ENCODE measurements around the gene ROR2. TPM values are rescaled to one million over a fixed set of nuclear protein-coding genes. Genes with fewer than 3 reads are reported as not detected.
A peak's percentile ranks its signal among the peaks of the same experiment; 100 is the strongest.

ROR2 gene
- total and polyA plus RNA-seq, 5 donors, result 20.1 to 38.9 (median 35.3) TPM

- no peaks in the 10 kb centered on the region for H3K9me3 ChIP-seq (ENCODE audit: control insufficient read depth, low read length)
- intact Hi-C loops (cut with DNase I), result no loop called here
- ATAC-seq (no peak), DNase-seq (no peak)
- WGBS, result 46% methylated on average over 4 of the region's 4 CpGs
- H3K4me3 ChIP-seq (ENCODE audit: low read length), result no peak overlapping the region
- H3K27me3 ChIP-seq (ENCODE audit: control insufficient read depth, insufficient read depth), result no peaks in the 10 kb centered on the region
- H3K4me1 ChIP-seq (ENCODE audit: control insufficient read depth, insufficient read depth, low read length), result no peaks in the 10 kb centered on the region
- no peak overlapping the region for H3K27ac ChIP-seq (ENCODE audit: low read length)
These were observed 22.1 kb upstream of the ROR2 start for GRCh38 chr9:91972076-91972626.

GRCh38 chr9:91967259-91967658, 17.2 kb upstream of the ROR2 start:
- no peaks in the 10 kb centered on the region for H3K27me3 ChIP-seq (ENCODE audit: control insufficient read depth, insufficient read depth)
- DNase-seq (no peak), ATAC-seq (no peak)
- H3K27ac ChIP-seq (ENCODE audit: low read length), result no peak overlapping the region
- intact Hi-C loops (cut with DNase I), result no loop called here
- no peaks in the 10 kb centered on the region for H3K9me3 ChIP-seq (ENCODE audit: control insufficient read depth, low read length)
- WGBS, result 89% methylated on average over 3 of the region's 3 CpGs
- H3K4me3 ChIP-seq (ENCODE audit: low read length), result no peak overlapping the region
- H3K4me1 ChIP-seq (ENCODE audit: control insufficient read depth, insufficient read depth, low read length), result no peaks in the 10 kb centered on the region

- H3K4me1 ChIP-seq (ENCODE audit: control insufficient read depth, insufficient read depth, low read length), result no peaks in the 10 kb centered on the region
- H3K27ac ChIP-seq (ENCODE audit: low read length), result no peak overlapping the region
- WGBS, result 86% methylated on average over 2 of the region's 2 CpGs
- DNase-seq (no peak), ATAC-seq (no peak)
- H3K4me3 ChIP-seq (ENCODE audit: low read length), result no peak overlapping the region
- H3K27me3 ChIP-seq (ENCODE audit: control insufficient read depth, insufficient read depth), result no peaks in the 10 kb centered on the region
- intact Hi-C loops (cut with DNase I), result no loop called here
- H3K9me3 ChIP-seq (ENCODE audit: control insufficient read depth, low read length), result no peaks in the 10 kb centered on the region
These were observed 16.5 kb upstream of the ROR2 start for GRCh38 chr9:91966503-91966902.

- intact Hi-C loops (cut with DNase I), result no loop called here
- 63% methylated on average over 2 of the region's 2 CpGs for WGBS
- DNase-seq (no peak), ATAC-seq (no peak)
- H3K4me3 ChIP-seq (ENCODE audit: low read length), result no peak overlapping the region
- no peak overlapping the region for H3K27ac ChIP-seq (ENCODE audit: low read length)
- H3K9me3 ChIP-seq (ENCODE audit: control insufficient read depth, low read length), result peaks cover 2% of the 10 kb centered on the region
- no peaks in the 10 kb centered on the region for H3K27me3 ChIP-seq (ENCODE audit: control insufficient read depth, insufficient read depth)
- H3K4me1 ChIP-seq (ENCODE audit: control insufficient read depth, insufficient read depth, low read length), result no peaks in the 10 kb centered on the region
These were observed 13.7 kb upstream of the ROR2 start for GRCh38 chr9:91963711-91964240.

GRCh38 chr9:91960367-91960766, 10.3 kb upstream of the ROR2 start:
- no peak for ATAC-seq
- intact Hi-C loops (cut with DNase I), result no loop called here
- 75% methylated on average over 1 of the region's 1 CpG for WGBS

GRCh38 chr9:91958174-91958573, 8.1 kb upstream of the ROR2 start:
- H3K9me3 ChIP-seq (ENCODE audit: control insufficient read depth, low read length), result peaks cover 2% of the 10 kb centered on the region
- H3K4me3 ChIP-seq (ENCODE audit: low read length), result no peak overlapping the region
- intact Hi-C loops (cut with DNase I), result loop anchor here in 2 of 4 donors (10.0 kb wide), 1 partner anchor 183 kb away; no protein-coding TSS in a partner anchor
- 57% methylated on average over 5 of the region's 5 CpGs for WGBS
- no peak overlapping the region for H3K27ac ChIP-seq (ENCODE audit: low read length)
- DNase-seq (peak in 1 of 3 donors; percentile 72), ATAC-seq (peak; percentile 75 to 92)
- H3K4me1 ChIP-seq (ENCODE audit: control insufficient read depth, insufficient read depth, low read length), result no peaks in the 10 kb centered on the region
- no peaks in the 10 kb centered on the region for H3K27me3 ChIP-seq (ENCODE audit: control insufficient read depth, insufficient read depth)

More at GRCh38 chr9:91960367-91960766, 10.3 kb upstream of the ROR2 start:
- H3K9me3 ChIP-seq (ENCODE audit: control insufficient read depth, low read length), result peaks cover 2% of the 10 kb centered on the region
- H3K27me3 ChIP-seq (ENCODE audit: control insufficient read depth, insufficient read depth), result no peaks in the 10 kb centered on the region
- no peak overlapping the region for H3K4me3 ChIP-seq (ENCODE audit: low read length)
- no peak for DNase-seq
- no peak overlapping the region for H3K27ac ChIP-seq (ENCODE audit: low read length)
- no peaks in the 10 kb centered on the region for H3K4me1 ChIP-seq (ENCODE audit: control insufficient read depth, insufficient read depth, low read length)

- intact Hi-C loops (cut with DNase I), result loop anchor here in 3 of 4 donors (5.0 to 10.0 kb wide), 2 partner anchors 180 to 183 kb away; no protein-coding TSS in a partner anchor
- Histone ChIP-seq H3K9me3 (ENCODE audit: control insufficient read depth, low read length) (no peaks in the 10 kb centered on the region), H3K27ac (ENCODE audit: low read length) (no peak overlapping the region), H3K4me3 (ENCODE audit: low read length) (no peak overlapping the region), H3K4me1 (ENCODE audit: control insufficient read depth, insufficient read depth, low read length) (no peaks in the 10 kb centered on the region), H3K27me3 (ENCODE audit: control insufficient read depth, insufficient read depth) (no peaks in the 10 kb centered on the region)
- ATAC-seq (no peak), DNase-seq (peak in 1 of 3 donors; percentile 33)
- 20% methylated on average over 6 of the region's 6 CpGs for WGBS
These were observed 4.9 kb upstream of the ROR2 start for GRCh38 chr9:91954841-91955471.

- ATAC-seq (no peak), DNase-seq (no peak)
- intact Hi-C loops (cut with DNase I), result loop anchor here in 3 of 4 donors (5.0 to 10.0 kb wide), 2 partner anchors 179 to 181 kb away; no protein-coding TSS in a partner anchor
- Histone ChIP-seq H3K4me1 (ENCODE audit: control insufficient read depth, insufficient read depth, low read length) (no peaks in the 10 kb centered on the region), H3K27me3 (ENCODE audit: control insufficient read depth, insufficient read depth) (no peaks in the 10 kb centered on the region), H3K9me3 (ENCODE audit: control insufficient read depth, low read length) (no peaks in the 10 kb centered on the region), H3K27ac (ENCODE audit: low read length) (no peak overlapping the region), H3K4me3 (ENCODE audit: low read length) (no peak overlapping the region)
- WGBS, result 75% methylated on average over 6 of the region's 6 CpGs
These were observed 3.7 kb upstream of the ROR2 start for GRCh38 chr9:91953718-91954117.

- H3K4me1 ChIP-seq (ENCODE audit: control insufficient read depth, insufficient read depth, low read length), result no peaks in the 10 kb centered on the region
- WGBS, result 85% methylated on average over 6 of the region's 6 CpGs
- H3K27ac ChIP-seq (ENCODE audit: low read length), result no peak overlapping the region
- intact Hi-C loops (cut with DNase I), result loop anchor here in 3 of 4 donors (5.0 to 10.0 kb wide), 2 partner anchors 177 to 180 kb away; no protein-coding TSS in a partner anchor
- H3K9me3 ChIP-seq (ENCODE audit: control insufficient read depth, low read length), result no peaks in the 10 kb centered on the region
- H3K27me3 ChIP-seq (ENCODE audit: control insufficient read depth, insufficient read depth), result no peaks in the 10 kb centered on the region
- H3K4me3 ChIP-seq (ENCODE audit: low read length), result no peak overlapping the region
- DNase-seq (no peak), ATAC-seq (no peak)
These were observed 2.0 kb upstream of the ROR2 start for GRCh38 chr9:91951944-91952520.

- peak; percentile 6 to 10 for ATAC-seq
- H3K9me3 ChIP-seq (ENCODE audit: control insufficient read depth, low read length), result no peaks in the 10 kb centered on the region
- peaks cover 2% of the 10 kb centered on the region for H3K4me1 ChIP-seq (ENCODE audit: control insufficient read depth, insufficient read depth, low read length)
- DNase-seq, result peak; percentile 24 to 71 (median 64)
- intact Hi-C loops (cut with DNase I), result loop anchor here in 1 of 4 donors (10.0 kb wide), 1 partner anchor 175 kb away; no protein-coding TSS in a partner anchor
- H3K4me3 ChIP-seq (ENCODE audit: low read length), result peak overlapping the region; percentile 75
- no peaks in the 10 kb centered on the region for H3K27me3 ChIP-seq (ENCODE audit: control insufficient read depth, insufficient read depth)
- peak overlapping the region; percentile 39 for H3K27ac ChIP-seq (ENCODE audit: low read length)
- 1% methylated on average over 61 of the region's 61 CpGs for WGBS
These were observed 559 bp downstream of the ROR2 start for GRCh38 chr9:91949392-91949945.
